ENCODE results near the gene DOLK.

- TF ChIP-seq CTCF (IDR thresholded peaks at IDR 0.05) (no peak), POLR2AphosphoS5 (IDR thresholded peaks at IDR 0.05) (no peak)
These were observed 48.4 kb upstream of the DOLK start for GRCh38 chr9:128995791-128996190.
